ENCODE measurements around the gene CD177.
"Not testable (repeated sequence)": the region's sequence is repeated elsewhere in the genome, so short reads cannot be mapped to it uniquely, and the experiment has no call there.

The CD177 gene

DNA sequence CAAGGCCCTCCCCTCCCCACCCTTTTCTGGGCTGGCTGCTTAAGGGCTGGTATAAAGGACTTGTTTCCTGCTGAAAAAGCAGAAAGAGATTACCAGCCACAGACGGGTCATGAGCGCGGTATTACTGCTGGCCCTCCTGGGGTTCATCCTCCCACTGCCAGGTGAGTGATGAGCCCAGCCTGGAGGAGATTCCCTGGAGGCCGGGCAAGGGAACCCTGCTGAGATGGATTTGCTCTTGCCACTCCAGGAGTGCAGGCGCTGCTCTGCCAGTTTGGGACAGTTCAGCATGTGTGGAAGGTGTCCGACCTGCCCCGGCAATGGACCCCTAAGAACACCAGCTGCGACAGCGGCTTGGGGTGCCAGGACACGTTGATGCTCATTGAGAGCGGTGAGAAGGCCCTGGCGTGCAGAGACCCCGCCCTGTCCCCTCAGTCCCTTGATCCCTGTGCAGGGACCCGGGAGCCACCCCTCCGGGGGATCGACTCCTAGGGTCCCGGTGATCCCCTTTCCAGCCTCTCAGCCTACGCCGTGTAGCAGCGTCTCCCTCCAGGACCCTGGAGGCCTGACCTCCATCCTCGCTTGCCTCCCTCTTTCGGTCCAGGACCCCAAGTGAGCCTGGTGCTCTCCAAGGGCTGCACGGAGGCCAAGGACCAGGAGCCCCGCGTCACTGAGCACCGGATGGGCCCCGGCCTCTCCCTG, at the start of gene CD177:
TSS of gene CD177 (plus strand) at position 81 of the 699 bp plus-strand sequence. CDS start at position 110, 29 bp downstream.
- DNase-seq (ENCODE audit: low read depth) = no peak

DNA sequence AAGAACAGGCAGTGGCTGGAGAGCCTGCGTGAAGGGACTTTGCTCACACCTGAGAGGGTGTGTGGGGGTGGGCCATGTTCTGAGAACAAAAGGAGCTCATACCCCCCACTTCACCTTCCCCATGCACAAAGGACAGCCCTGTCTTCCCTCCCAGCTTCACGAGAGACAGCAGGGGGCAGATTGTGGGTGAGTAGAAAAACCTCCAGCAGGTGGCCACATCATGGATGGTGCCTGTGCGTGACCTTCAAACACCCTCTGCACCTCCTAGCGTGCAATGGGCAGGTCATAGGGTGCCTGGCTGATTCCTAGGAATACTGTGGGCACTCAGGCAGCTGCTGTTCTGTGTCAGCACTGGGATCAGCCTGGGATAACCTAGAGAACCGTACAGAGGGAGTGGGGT, 47.8 kb upstream of the CD177 start:
- DNase-seq (ENCODE audit: low read depth) = no peak

DNA sequence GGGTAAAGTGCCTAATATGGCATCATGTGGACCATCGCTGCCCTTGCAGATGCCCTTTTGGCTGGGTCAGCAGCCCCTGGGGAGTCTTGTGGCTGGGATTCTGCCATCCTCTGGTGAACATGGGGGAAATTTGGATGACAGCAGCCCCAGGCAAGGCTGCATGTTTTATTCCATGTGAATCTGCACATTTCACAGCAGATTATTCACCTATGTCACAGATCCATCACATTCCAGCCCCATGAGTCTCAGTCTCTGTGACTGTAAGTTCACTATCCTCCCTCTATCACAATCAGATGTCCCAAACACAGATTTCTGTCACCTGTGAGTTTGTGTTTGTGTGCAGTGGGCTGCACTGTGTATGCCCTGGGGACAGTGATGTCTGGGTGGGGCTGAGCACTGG, 47.4 kb upstream of the CD177 start:
- no peak for DNase-seq (ENCODE audit: low read depth)

GRCh38 chr19:43308244-43308815, 45.2 kb upstream of the CD177 start:
- DNase-seq (ENCODE audit: low read depth) = no peak

GRCh38 chr19:43309466-43309865, 44.0 kb upstream of the CD177 start:
- DNase-seq (ENCODE audit: low read depth) = no peak

- no peak for DNase-seq (ENCODE audit: low read depth)
Measured at GRCh38 chr19:43310221-43310620, 43.3 kb upstream of the CD177 start.

GRCh38 chr19:43311256-43311655, 42.2 kb upstream of the CD177 start:
- DNase-seq (ENCODE audit: low read depth) = no peak

DNA sequence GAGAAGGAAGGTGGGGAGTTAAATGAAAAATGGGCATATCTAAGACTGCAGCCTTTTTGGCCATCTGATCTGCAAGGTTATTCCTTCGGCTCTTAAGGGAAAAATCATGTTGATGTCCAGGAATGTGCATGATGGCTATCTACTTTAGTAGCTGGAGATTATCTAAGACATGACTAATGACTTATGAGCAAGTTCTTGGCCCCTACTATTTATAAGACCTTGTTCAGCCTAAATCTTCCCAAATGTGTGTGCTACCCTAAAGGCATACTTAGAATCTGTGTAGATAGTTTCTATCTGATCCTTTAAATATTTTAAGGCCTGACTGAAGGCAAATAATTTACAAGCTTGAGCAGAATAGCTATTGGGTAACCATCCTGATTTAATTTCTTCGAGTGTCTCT, 41.8 kb upstream of the CD177 start:
- DNase-seq (ENCODE audit: low read depth) = no peak

DNA sequence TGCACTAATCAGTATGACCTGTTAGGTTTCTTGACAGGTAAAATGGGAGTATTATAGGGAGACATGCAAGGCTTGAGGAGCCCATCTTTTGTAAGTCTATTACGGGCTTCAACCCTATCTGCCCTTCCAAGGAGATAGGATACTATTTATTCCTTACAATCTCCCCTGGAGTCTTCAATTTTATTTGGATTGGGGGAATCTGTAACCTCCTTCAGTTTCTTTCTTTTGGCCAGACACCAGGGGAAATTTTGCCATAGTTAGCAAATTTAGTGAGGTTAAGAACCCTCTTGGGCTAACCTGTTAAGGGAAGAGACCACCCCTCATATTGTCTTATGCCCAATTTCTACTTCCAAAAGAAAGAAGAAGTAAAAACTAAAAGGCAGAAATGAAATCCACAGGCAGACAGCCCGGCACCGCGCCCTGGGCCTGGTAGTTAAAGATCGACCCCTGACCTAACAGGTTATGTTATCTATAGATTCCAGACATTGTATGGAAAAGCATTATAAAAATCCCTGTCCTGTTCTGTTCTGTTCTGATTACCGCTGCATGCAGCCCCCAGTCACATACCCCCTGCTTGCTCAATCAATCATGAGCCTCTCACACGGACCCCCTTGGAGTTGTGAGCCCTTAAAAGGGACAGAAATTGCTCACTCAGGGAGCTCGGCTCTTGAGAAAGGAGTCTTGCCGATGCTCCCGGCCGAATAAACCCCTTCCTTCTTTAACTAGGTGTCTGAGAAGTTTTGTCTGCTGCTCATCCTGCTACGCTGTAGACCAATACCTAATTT, 39.6 kb upstream of the CD177 start:
- no peak for DNase-seq (ENCODE audit: low read depth)

GRCh38 chr19:43315851-43316250, 37.6 kb upstream of the CD177 start:
- DNase-seq (ENCODE audit: low read depth) = no peak

GRCh38 chr19:43316591-43317319, 36.7 kb upstream of the CD177 start:
- DNase-seq (ENCODE audit: low read depth) = no peak

GRCh38 chr19:43318203-43318602, 35.3 kb upstream of the CD177 start:
- DNase-seq (ENCODE audit: low read depth) = no peak

GRCh38 chr19:43318796-43319314, 34.6 kb upstream of the CD177 start:
- DNase-seq (ENCODE audit: low read depth) = no peak

GRCh38 chr19:43320546-43320945, 32.9 kb upstream of the CD177 start:
- DNase-seq (ENCODE audit: low read depth) = no peak

DNA sequence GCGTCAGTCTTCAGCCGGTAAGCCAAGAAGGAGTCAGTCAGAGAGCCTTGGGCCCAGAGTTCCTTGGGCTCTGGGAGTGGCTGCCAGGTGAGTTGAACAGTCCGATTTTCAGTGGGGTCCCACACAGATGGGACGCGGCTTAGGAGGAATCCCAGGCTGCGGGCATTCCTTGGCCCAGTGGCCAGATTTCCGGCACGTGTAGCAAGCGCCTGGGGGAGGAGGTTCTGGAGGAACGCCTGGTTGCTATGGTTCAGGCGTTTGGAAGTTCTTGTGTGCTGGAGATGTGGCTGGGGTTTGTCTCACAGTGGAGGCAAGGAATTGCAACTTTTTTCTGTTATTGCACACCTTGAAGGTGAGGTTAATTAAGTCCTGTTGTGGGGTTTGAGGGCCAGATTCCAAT, 26.7 kb upstream of the CD177 start:
- not testable (repeated sequence) for DNase-seq (ENCODE audit: low read depth)

DNA sequence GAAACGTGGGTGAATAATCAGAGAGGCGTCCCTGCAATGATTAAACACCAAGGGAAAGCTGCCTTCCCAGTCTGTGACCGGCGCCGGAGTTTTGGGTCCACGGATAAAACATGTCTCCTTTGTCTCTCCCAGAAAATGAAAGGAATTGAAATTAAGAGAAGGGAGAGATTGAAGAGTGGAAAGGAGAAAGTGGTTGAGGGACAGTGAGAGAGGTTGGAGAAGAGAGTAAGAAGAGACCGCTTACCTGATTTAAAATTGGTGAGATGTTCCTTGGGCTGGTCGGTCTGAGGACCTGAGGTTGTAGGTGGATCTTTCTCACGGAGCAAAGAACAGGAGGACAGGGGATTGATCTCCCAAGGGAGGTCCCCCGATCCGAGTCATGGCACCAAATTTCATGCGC, 24.9 kb upstream of the CD177 start:
- not testable (repeated sequence) for DNase-seq (ENCODE audit: low read depth)

- DNase-seq (ENCODE audit: low read depth) = not testable (repeated sequence)
Measured at GRCh38 chr19:43329049-43329448, 24.4 kb upstream of the CD177 start.

DNA sequence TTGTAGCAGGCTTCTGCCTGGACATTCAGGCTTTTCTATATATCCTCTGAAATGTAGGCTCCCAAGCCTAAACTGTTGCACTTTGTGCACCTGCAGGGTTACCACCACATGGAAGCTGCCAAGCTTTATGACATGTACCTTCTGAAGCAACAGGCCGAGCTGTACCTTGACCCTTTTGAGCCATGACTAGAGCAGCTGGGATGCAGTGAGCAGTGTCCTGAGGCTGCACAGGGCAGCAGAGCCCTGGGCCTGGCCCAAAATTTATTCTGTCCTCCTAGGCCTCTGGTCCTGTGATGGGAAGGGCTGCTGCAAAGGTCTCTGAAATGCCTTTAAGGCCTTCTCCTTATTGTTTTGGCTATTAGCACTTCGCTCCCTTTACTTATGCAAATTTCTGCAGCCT, 23.5 kb upstream of the CD177 start:
- no peak for DNase-seq (ENCODE audit: low read depth)

DNA sequence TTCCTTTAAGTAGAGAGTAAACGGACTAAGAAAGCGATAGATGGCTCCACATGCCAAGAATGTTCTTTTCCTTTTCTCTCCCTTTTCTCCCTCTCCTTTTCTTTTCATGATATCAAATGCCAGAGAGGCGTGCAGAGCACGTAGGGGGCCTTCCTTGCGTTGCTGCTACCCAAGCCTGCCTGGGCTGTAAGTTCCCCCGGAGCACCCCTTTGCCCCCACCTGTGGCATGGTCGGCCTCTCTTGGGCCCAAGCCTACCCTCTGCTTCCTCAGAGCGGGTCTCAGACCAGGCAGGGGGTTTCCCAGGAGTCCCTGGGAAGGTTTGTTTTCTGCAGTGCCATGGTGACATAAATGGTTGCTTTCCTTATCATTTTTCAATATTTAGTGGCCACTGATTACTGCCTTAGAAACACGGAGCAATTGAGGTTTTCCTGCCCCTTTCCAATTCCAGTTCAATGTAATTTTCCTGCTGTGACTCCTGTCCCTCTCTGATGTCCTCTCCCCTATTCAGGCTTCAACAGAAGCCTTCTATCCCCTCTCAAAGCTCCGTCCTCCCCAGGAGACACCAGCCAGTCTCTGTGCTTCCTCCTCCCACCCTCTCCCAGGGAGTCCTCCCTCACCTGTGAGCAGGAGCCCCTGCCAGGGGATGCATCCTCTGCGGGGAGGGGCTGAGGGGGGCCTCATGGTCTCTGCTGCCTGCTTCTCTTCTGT, 22.6 kb upstream of the CD177 start:
- DNase-seq (ENCODE audit: low read depth) = no peak

GRCh38 chr19:43331435-43332010, 22.0 kb upstream of the CD177 start:
- DNase-seq (ENCODE audit: low read depth) = no peak

Data from activated T-cell treated with anti-CD3 and anti-CD28 coated beads for 24 hours (primary cell).